Activated CD8-positive, alpha-beta memory T cell treated with anti-CD3 and anti-CD28 coated beads for 48 hours (primary cell): ENCODE results near the gene EEFSEC.

ENCODE experiments used
- DNase-seq, 3 experiments: peaks; one replicate each; pipeline ENCODE4 v3.0.0-alpha.2; 2020; ENCODE audit warnings: low read depth in 2 of 3, low spot score in 2 of 3

EEFSEC gene

GRCh38 chr3:128435561-128435960 lies 282.3 kb downstream of the EEFSEC start:
- DNase-seq = no peak

GRCh38 chr3:128436214-128436613 lies 282.9 kb downstream of the EEFSEC start:
- DNase-seq = no peak

- no peak for DNase-seq
Measured at GRCh38 chr3:128438488-128439072, 285.3 kb downstream of the EEFSEC start.

GRCh38 chr3:128439226-128439625 lies 285.9 kb downstream of the EEFSEC start:
- no peak for DNase-seq

GRCh38 chr3:128442070-128442469 lies 288.8 kb downstream of the EEFSEC start:
- DNase-seq = no peak

- DNase-seq = no peak
Measured at GRCh38 chr3:128442949-128443348, 289.7 kb downstream of the EEFSEC start.

GRCh38 chr3:128443771-128444170 lies 290.5 kb downstream of the EEFSEC start:
- DNase-seq = no peak

GRCh38 chr3:128445357-128445756 lies 292.1 kb downstream of the EEFSEC start:
- DNase-seq = no peak

- no peak for DNase-seq
Measured at GRCh38 chr3:128446821-128447220, 293.5 kb downstream of the EEFSEC start.

GRCh38 chr3:128447561-128448013 lies 294.3 kb downstream of the EEFSEC start:
- DNase-seq = peak; percentile 13 to 33 (median 23)

- no peak for DNase-seq
Measured at GRCh38 chr3:128448491-128448890, 295.2 kb downstream of the EEFSEC start.

- DNase-seq = no peak
Measured at GRCh38 chr3:128449111-128449638, 295.9 kb downstream of the EEFSEC start.

GRCh38 chr3:128452120-128452519 lies 298.8 kb downstream of the EEFSEC start:
- DNase-seq = no peak

- DNase-seq = no peak
Measured at GRCh38 chr3:128452678-128453275, 299.5 kb downstream of the EEFSEC start.

GRCh38 chr3:128453501-128454309 lies 300.4 kb downstream of the EEFSEC start:
- DNase-seq = no peak

GRCh38 chr3:128454310-128454618 lies 301.0 kb downstream of the EEFSEC start:
- no peak for DNase-seq

- DNase-seq = no peak
Measured at GRCh38 chr3:128455116-128455515, 301.8 kb downstream of the EEFSEC start.

GRCh38 chr3:128455786-128456748 lies 302.8 kb downstream of the EEFSEC start:
- DNase-seq = no peak

- DNase-seq = no peak
Measured at GRCh38 chr3:128456776-128457715, 303.8 kb downstream of the EEFSEC start.

- DNase-seq = no peak
Measured at GRCh38 chr3:128457937-128458336, 304.7 kb downstream of the EEFSEC start.
